G401.6 (cell line): ENCODE results near the gene RCAN3.
A peak's percentile ranks its signal among the peaks of the same experiment; 100 is the strongest.
"Not testable (repeated sequence)": the region's sequence is repeated elsewhere in the genome, so short reads cannot be mapped to it uniquely, and the experiment has no call there.

Experiments used
- FAIRE-seq: peaks from 2 replicates; lab custom pipeline; 2012; peaks lifted over from hg19 to GRCh38; lab: Jason Lieb, UNC

The RCAN3 gene

DNA sequence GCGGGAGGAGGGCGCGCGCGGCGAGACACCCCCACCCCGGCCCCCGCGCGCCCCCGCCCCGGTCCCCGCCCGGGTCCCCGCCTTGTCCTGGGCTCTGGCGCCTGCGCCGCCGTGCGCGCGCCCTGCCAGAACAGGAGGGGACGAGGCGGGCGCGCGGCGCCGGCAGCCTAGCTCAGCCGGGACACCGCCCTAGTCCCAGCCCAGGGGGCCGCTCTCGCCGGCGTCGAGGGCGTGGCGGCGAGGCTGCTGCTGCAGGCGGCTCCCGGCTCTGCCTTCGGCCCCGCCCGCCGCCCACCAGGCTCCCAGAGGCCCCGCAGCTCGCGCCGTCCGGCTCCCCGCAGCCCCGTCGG lies at the start of gene RCAN3:
Gene RCAN3 (plus strand): TSS at position 128 of the 350 bp plus-strand sequence. CDS start 11,537 bp downstream, outside the sequence.
- FAIRE-seq: no peak

DNA sequence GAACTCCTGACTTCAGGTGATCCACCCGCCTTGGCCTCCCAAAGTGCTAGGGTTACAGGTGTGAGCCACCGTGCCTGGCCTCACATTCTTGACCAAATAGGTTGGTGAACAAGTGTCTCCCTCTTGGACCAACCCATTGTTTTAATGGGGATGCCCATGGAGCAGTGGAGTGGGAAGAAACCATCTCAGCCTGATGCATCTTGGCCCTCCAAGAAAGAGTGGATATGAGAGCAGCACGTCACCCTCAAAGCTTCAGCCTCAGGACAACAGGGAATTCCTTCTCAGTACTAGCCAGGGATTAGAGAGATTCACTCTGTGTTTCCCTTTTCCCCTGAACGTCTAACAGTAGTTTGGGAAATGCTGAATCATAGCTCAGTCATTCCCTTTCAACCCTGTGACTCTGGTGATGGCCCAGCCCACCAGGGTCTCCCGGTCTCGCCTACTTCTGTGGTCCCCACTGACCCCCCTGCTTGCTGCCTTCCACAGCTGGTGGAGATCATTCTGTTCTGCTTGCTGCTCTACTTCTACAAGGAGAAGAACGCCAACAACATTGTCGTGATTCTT lies 49.6 kb upstream of the RCAN3 start:
- FAIRE-seq: no peak

DNA sequence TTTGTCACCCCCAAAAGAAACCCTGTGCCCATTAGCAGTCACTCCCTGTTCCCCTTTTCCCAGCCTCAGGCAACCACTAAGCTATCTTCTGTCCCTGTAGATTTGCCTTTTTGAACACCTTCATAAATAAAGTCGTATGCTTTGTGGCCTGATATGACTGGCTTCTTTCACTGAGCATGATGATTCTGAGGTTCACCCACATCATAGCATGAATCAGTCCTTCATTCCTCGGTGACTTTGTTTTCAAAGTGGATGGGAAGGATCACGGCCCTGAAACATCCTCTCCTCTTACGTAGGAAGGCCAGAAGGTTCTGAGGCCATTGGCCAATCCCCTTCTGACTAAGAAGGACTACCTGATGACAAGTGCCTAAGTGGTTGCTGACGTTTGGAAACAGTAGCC lies 48.0 kb upstream of the RCAN3 start:
- FAIRE-seq: no peak

DNA sequence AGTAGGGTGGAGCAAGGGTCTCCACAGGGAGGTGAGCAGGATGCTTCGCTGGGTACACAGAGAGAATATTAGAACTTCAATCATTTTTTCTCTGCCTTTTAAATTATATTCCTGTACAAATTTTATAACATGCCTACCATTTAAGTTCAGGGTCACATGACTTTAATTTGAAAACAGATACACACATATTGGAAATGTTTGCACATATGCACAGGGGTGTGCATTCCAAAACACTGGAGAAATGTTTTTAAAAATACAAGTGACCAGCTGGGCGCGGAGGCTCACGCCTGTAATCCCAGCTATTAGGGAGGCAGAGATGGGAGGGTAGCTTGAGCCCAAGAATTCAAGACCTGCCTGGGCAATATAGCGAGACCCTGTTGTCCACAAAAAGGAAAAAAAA lies 47.4 kb upstream of the RCAN3 start:
- no peak for FAIRE-seq

DNA sequence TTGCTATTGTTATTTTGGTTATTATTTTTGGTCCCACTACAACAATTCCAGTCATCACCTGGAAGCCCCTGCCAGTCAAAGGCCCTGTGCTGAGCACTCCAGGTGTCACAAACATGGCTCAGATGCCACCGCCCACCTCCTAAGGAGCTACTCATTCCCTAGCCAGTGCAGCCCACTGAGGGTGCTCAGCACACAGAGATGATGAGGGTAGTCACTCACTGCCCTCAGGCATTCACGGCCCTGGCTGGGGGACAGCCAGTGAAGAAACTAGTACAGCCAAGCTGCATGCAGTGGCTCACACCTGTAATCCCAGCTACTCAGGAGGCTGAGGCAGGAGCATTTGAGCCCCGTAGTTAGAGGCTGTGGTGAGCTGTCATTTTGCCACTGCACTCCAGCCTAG lies 44.8 kb upstream of the RCAN3 start:
- no peak for FAIRE-seq

DNA sequence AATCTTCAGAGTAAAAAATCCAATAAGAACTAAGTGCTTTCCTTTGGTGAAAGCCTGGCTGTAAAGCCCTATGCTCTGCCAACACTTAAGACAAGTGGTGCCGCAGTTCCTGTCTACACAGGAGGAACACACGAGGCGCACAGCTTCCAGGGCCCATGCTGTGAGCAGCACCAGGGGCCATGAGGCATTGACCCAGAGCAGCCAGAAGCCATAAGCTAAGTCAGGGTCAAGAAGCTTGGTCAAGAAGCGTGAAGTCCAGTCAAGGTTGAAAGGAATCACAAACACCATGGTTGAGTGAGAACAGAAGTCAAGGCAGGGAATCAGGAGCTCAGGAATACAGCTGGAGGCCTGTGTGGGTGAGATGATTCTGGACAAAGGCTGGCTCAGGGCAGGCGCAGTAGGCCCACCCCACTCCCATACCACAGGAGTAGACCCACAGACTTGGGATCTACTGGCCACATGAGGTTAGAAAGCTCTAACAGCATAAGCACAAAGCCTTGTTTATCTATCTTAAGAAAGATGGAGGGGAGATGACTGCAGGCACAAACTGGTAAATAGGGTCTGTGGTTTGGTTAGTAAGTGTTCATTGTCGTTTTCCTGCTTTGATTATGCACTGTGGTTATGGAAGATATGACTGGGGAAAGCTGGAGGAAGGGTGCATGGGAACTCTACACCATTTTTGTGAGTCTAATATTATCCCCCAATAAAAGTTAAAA lies 42.9 kb upstream of the RCAN3 start:
- FAIRE-seq: no peak

DNA sequence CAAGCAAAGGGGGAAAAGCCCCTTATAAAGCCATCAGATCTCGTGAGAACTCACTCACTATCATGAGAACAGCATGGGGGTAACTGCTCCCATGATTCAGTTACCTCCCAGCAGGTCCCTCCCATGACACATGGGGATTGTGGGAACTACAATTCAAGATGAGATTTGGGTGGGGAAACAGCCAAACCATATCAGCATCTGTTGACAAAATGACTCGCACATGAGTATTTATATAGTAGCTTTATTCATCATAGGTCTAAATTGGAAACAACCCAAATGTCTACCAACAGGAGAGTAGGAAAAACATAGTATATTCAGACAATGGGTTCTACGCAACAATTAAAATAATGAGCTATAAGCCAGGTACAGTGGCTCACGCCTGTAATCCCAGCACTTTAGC lies 40.5 kb upstream of the RCAN3 start:
- not testable (repeated sequence) for FAIRE-seq

DNA sequence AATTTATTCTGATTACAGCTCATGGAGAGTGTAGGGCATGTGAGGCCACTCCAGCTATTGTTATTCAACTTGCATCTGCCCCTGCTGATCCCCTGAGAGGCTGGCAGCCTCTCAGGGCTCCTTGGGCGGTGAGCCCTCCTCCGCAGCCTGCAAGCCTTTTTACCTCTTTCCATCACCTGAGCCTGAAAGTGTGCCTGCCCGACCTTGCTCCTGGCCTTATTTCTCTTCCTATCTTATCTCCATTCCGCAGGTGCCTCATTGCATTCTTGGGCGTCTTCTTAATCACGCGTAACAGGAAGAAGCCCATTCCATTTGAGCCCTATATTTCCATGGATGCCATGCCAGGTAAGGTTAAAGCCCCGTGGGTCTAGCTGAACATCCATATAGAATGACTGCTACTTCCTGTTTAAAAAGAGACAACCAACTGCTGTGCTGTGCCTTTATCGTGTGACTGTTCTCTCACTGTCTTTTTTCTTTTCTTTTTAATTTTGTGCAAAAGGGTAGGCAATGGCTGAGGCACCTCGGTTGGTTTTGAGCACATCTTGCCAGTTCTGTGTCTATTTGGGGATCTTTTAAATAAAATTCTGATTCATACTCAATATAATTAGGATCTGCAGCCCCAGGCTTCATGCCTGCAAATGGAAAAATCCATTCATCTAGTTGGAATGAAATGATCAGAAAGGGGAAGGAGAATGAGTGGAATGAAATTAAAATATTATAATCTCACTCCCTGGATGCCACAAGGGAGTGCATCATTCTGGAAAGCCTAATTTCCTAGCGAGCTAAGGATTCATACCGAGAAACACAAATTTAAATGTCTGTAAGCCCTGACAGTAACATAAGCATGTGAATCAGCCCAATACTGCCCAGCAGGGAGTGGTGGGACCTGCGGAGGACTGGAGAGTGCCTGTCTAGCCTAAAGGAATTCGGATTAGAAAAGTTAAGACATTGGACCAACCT lies 38.6 kb upstream of the RCAN3 start:
- FAIRE-seq: no peak

DNA sequence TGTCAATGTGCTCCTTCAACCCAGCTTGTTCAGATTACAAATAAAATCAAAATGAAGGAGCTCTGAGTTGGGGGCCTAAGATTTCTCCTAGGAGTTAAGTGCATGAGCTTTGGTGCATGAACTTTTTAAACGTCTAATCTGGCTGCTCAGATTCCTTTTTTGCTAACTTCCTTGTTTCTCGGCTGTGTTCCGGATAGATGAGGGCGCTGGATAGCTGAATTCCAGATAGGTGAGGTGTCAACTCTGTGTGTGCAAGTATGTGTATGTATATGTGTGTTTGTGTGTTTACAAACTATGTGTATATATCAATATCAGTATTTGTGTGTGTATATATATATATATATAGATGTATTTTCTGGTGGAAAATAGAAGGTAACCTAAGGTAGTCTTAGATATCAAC lies 37.5 kb upstream of the RCAN3 start:
- FAIRE-seq: no peak

DNA sequence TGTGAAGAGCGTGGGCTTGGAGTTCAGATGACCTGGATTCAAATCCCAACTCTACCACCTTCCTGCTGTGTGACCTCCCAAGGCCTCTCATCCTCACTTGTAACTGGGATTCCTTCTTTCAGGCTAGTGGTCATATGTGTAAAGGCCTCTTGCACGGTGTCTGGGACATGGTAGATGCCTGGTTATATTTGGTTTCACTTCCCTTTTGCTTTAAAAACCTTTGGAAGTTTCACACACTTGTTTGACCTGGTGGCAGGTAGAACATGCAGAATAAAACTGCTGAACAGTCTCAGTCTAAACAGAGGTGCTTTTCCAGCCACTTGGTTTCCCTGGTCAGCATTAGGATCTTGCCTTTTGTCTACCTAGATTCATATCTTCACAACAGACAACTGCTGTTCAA lies 37.0 kb upstream of the RCAN3 start:
- FAIRE-seq: no peak

DNA sequence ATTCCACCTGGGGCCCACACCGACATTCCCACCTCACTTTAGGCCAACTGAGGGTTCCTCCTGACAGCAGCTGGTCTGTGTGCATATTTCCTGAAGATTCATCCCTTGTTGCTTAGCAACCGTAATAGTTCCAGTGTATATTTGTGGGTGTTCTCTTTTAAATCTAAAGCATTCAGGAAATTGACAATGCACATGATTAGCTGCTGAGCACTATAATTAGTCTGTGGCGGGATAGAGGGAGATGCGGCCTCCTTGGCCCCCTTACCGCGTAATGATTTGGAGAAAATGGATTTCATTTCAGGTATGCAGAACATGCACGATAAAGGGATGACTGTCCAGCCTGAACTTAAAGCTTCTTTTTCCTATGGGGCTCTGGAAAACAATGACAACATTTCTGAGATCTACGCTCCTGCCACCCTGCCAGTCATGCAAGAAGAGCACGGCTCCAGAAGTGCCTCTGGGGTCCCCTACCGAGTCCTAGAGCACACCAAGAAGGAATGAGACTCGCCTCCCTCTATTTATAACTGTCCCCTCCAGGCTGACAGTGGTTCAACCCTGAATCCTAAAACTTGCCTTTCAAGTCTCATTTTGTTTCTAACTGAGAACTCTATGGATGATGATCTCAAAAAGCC lies 33.8 kb upstream of the RCAN3 start:
- no peak for FAIRE-seq

DNA sequence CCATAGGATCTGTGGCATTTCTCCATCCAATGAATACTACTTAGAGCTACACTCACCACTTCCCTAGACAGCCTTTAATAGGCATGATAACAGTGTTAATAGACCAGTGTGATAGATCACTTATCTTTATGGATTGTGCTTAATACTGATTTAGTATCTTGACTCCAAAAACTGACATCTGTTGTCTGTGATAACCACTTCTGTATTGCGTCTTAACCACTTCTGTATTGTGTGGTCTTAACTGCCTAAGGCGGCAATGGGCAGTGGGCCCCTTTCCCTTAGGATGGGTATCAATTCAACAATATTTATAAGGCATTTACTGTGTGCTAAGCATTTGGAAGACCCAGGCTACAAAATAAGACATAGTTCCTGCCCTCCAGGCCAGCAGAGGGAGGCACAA lies 32.0 kb upstream of the RCAN3 start:
- FAIRE-seq: no peak

DNA sequence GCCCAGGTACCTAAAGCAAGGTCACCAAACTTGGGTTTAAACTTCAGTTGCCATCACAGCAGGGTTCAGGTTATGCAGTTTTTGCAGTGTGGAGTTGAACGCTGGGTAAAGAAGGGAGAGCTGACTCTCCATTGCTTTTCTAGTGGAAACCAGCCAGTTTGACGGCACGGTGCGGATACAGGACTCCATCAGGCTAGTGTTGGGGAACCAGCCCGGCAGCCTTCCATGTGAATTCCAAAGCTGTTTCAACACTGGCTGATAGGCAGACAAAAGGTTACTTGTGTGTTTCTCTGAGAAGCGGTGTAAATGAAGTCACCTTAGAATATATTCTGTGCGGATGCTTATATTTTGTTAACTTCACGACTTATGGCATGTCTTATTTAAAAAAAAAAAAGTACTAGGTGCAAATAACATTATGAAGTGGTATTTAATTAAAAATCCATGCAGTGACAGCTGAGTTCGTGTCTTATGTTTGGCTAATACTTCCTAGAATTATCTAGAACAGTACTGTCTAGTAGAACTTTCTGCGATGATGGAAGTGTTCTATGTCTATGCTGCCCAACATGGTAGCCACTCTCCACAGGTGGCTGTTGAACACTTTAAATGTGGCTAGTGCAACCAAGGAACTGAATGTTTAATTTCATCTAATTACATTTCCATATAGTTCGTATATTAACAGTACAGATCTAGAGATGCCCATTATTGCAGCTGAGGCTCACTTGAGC lies 29.9 kb upstream of the RCAN3 start:
- no peak for FAIRE-seq

DNA sequence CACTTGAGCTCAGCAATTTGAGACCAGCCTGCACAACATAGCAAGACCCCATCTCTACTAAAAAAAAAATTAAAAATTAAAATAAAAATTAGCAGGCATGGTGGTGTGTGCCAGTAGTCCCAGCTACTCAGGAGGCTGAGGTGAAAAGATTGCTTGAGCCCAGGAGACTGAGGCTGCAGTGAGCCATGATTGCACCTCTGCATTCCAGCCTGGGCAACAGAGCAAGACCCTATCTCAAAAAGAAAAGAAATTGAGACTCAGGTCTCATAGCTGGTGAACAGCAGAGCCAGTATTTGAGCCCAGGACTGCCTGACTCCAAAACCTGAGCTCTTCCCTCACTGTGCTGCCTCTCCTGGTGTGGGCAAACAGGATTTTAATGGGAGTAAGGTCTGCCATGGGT lies 28.4 kb upstream of the RCAN3 start:
- no peak for FAIRE-seq

DNA sequence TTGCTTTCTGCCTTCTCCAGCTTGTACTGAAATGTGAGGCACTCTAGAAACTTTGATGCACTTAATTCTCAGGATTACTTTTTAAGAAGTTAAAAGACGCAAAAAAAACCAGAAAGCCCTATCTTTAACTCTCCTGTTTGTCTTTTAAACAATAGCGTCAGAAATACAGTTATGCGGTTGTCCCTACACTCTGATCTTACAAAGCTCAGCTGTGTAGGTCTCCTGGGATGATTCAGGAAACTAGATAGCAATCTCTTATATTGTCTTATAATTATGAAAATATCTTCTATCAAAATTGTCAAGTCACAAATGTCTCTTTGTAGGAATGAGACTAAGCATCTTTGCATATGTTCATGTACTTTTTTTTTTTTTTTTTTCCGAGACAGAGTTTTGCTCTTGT lies 26.9 kb upstream of the RCAN3 start:
- no peak for FAIRE-seq

DNA sequence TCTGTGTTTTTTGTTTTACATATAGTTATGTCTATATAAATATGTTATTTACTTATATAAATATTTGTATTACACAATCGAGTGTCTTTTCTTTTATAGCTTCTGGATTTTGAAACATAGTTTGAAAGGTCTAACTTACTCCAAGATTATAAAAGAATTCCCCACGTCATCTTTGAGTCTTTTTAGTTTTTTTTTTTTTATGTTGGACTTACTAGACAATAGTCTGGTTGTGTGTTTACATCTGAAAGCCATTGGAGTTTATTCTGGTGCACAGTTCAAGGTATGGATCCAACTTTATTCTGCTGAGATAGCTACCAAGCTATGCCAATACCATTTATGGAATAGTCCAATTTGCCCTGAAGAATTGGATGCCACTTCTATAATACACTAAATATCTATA lies 26.1 kb upstream of the RCAN3 start:
- peak; percentile 50 for FAIRE-seq

DNA sequence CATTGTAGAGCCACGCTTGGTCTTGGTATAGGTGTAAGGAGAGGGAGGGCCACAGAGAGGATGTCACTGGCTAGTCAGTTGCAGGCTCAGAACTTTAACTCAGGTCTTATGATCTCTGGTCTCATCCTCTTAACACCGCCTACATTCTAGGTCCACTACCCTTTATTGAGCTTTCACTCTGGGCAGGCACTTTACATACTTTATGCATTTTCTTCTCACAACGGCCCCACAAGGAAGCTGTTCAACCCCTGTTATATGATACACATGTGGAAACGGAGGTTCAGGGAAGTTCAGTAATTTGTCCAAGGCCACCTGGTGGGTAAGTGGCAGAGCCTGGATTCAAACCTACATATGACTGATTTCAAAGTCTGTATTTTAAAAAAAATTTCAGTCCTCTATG lies 25.3 kb upstream of the RCAN3 start:
- no peak for FAIRE-seq

DNA sequence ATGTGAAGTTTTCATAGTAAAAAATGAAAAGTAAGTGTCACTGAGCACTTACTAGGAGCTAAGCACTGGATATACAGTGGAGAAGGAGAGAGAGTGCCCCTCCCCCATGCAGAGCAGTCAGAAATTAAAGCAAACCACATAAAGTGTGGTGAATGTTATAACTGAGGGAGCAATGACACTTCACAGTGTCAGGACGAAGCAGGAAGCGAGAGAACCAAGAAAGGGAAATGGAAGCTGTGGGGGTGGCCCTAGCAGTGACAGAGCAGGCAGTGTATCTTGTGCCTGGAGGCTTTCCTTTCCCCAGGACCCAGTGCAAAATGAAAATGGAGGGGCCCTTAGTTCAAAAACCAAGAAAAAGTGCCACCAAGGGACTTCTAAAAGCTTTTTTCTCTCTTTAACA lies 21.5 kb upstream of the RCAN3 start:
- FAIRE-seq: no peak

DNA sequence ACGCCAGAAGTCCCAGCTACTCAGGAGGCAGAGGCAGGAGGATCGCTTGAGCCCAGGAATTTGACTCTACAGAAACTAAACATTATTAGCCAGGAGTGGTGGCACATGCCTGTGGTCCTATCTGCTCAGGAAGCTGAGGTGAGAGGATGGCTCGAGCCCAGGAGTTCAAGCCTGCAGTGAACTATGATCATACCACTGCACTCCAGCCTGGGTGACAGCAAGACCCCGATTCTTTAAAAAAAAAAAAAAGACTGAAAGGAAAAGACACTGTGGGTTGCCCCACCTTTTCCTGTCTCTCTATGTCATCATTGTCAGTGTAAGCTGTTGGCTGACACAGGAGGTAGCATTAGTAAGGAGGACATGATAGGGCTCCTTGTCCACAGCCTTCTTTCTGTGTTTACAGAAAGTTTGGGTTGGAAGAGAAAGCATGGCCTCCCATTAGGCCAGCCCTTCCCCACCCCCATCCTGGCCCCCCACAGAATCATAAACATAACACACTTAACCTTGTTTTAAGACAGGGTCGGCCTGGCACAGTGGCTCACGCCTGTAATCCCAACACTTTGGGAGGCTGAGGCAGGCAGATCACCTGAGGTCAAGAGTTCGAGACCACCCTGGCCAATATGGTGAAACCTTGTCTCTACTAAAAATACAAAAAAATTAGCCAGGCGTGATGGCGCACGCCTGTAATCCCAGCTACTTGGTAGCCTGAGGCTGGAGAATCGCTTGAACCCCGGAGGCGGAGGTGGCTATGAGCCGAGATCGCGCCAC lies 20.6 kb upstream of the RCAN3 start:
- FAIRE-seq: no peak

DNA sequence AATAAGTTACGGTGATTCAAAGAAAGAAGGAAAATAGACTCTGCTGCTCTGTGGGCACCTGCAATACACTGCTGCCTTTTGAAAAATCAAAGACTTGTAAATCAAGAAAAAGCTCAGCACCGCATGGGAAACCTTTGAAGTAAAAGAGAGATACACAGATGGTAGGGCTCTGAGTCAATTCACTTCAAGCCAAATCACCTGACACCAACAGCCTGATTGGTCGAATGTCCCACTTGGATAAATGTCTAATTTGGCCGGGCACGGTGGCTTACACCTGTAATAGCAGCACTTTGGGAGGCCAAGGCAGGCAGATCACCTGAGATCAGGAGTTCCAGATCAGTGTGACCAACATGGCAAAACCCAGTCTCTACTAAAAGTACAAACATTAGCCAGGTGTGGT lies 19.2 kb upstream of the RCAN3 start:
- FAIRE-seq: no peak

DNA sequence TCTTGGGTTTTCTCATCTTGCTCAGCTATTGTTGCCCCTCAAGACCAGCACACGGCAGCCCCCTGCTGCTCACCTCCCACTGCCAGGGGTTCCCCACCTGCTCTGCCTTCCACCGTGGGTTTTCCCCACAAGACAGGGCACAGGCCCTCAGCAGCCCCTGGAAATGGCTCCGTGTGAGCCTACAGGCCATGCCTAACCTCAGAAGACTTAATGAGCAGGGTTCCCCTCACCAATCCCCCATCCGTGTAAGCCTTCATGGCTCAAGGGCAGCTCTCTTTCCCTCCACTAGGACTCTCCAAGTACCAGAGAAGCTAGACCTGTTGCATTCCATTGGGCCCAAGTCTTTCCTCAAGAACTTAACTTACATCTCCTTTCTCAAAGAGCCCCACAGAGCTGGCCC lies 18.4 kb upstream of the RCAN3 start:
- FAIRE-seq: no peak
